Activated CD8-positive, alpha-beta memory T cell treated with anti-CD3 and anti-CD28 coated beads, Interleukin-2, amount 10 ng/mL, durations not matched to agents 7 days and 5 days (primary cell): ENCODE results near the gene STXBP1. TPM values are rescaled to one million over a fixed set of nuclear protein-coding genes. Genes with fewer than 3 reads are reported as not detected.

Experiments used
- ATAC-seq: fragments of 150-1000 bp; cut with Tn5 transposase; one replicate; pipeline ENCODE4 v1.10.0; 2021; ENCODE audit warnings: moderate library complexity
- CTCF ChIA-PET: fragments of 350-600 bp; sonication (Branson Sonifier 250); formaldehyde crosslinking; loops from one replicate; lab custom pipeline; 2021; ENCODE audit warnings: antibody characterized with exemption; lab: Charles Lee
- DNase-seq: peaks from one replicate; pipeline ENCODE4 v3.0.0-alpha.2; 2020
- H3K27ac Mint-ChIP-seq: one replicate; pipeline ENCODE4 v1.8.0; 2021; ENCODE audit warnings: mild to moderate bottlenecking, mixed read lengths
- H3K27me3 Mint-ChIP-seq: one replicate; pipeline ENCODE4 v1.8.0; 2021; ENCODE audit warnings: mixed read lengths
- H3K36me3 Mint-ChIP-seq: one replicate; pipeline ENCODE4 v1.8.0; 2021; ENCODE audit warnings: mild to moderate bottlenecking, mixed read lengths
- H3K4me1 Mint-ChIP-seq: one replicate; pipeline ENCODE4 v1.8.0; 2021; ENCODE audit warnings: mixed read lengths
- H3K4me3 Mint-ChIP-seq: one replicate; pipeline ENCODE4 v1.8.0; 2021; ENCODE audit warnings: mild to moderate bottlenecking, moderate library complexity, mixed read lengths
- H3K9me3 Mint-ChIP-seq: one replicate; pipeline ENCODE4 v1.8.0; 2022; ENCODE audit warnings: low read depth, mixed read lengths
- total RNA-seq, 2 experiments: library from RNA; stranded (reverse); gene quantifications; one replicate each; pipeline ENCODE4 v1.2.3, GENCODE V29; 2021

The STXBP1 gene
- total RNA-seq, 2 experiments from 2014 or later: 22.8 to 26.0 TPM

- Mint-ChIP-seq H3K4me3 (peak overlapping the region; percentile 65), H3K36me3 (peaks cover 2% of the 10 kb centered on the region)
- CTCF ChIA-PET: interaction anchor here (0.7 to 2.4 kb wide), 2 partner anchors 36 to 223 kb away, joined by 3 to 7 read pairs; partner anchors contain the start of gene TOR2A
These were observed 87.1 kb downstream of the STXBP1 start for GRCh38 chr9:127698985-127699670.

DNA sequence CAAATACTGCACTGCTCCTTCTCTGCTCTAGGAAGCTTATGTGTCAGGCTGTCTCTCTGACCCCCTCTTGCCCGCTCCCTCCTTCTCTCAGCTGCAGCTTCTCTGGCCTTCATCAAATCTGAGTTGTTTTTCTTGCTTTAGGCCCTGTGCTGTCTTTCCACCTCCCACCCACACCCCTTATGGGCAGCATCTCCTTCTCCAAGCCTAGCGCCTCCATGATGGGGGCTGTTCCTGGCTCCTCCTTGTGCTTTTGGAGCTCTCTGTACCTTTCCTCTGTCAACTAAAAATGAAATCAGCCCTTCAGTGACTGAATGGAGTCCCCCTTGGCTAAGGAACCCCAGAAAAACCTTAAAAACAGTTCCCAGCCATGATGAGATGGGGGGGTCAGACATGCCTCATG is 88.1 kb downstream of the STXBP1 start:
- H3K4me3 Mint-ChIP-seq: peak overlapping the region; percentile 3
- CTCF ChIA-PET: interaction anchor here (1.1 to 2.4 kb wide), 2 partner anchors 24 to 35 kb away, joined by 3 to 7 read pairs; partner anchors contain the start of gene TOR2A
- peaks cover 21% of the 10 kb centered on the region for H3K4me1 Mint-ChIP-seq
- peaks cover 2% of the 10 kb centered on the region for H3K36me3 Mint-ChIP-seq
- no peak overlapping the region for H3K27ac Mint-ChIP-seq
- H3K9me3 Mint-ChIP-seq: no peaks in the 10 kb centered on the region
- no peaks in the 10 kb centered on the region for H3K27me3 Mint-ChIP-seq
- DNase-seq (no peak), ATAC-seq (no peak)

More at GRCh38 chr9:127698985-127699670, 87.1 kb downstream of the STXBP1 start:
- Mint-ChIP-seq H3K27me3 (no peaks in the 10 kb centered on the region), H3K9me3 (no peaks in the 10 kb centered on the region), H3K27ac (peak overlapping the region; percentile 73), H3K4me1 (peaks cover 21% of the 10 kb centered on the region)
- peak; percentile 94 for DNase-seq
- ATAC-seq: peak; percentile 100

DNA sequence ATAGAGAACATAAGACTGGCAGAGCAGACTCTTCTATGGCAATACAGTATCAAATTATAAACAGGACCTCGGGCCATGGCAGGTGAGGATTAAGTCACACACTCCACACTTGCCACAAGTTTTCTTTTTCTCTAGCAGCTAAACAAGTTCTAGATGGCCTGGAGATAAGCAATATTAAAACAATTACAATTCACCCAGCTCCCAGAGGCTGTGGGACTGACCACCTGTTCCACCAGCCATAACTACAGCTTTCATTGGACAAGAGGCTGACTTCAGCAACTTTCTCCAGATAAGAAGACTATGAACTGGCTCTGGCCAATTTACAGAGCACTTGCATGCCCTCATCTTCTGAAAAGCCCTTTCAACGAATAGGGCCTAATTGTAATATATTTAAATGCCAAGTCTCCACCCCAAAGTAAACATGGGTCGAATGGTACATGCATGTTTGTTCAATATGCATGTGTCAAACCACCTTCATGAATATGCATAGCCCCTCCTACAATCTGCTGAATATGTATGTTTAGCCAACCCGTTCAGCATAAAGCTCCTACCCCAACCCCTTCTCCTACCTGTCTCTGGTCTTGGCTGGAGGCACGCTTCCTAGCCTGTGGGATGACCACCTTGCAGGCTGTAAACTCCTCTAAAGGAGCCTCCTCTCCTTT is 88.6 kb downstream of the STXBP1 start:
- ATAC-seq: no peak
- Mint-ChIP-seq H3K9me3 (no peaks in the 10 kb centered on the region), H3K4me3 (no peak overlapping the region), H3K27me3 (no peaks in the 10 kb centered on the region), H3K27ac (no peak overlapping the region), H3K4me1 (peaks cover 21% of the 10 kb centered on the region), H3K36me3 (peaks cover 2% of the 10 kb centered on the region)
- no peak for DNase-seq
- CTCF ChIA-PET: interaction anchor here (1.1 to 2.4 kb wide), 2 partner anchors 24 to 34 kb away, joined by 3 to 7 read pairs; partner anchors contain the start of gene TOR2A

DNA sequence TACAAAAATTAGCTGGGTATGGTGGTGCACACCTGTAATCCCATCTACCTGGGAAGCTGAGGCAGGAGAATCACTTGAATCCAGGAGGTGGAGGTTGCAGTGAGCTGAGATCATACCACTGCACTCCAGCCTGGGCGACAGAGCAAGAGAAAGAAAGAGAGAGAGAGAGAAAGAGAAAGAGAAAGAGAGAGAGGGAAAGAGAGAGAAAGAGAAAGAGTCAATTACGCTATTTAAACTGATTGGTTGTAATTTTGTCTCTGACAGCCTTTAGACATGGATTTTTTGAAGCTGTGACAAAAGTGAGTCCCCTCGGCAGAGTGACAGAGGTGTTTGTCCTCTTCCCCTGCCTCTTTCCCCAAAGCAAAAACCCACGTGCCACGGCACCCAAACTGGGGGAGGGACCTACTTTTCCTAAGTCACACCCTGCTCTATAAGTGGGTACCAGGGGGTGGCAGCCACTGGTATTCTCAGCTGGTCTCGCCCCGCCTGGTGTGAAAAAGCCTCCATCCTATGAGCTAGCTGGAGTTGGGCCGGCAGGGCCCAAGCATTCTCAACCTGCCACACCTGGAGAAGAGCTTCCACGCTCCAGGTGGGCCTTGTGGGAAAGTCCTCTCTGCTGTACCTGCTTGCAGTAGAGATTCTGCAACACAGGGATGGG is 91.3 kb downstream of the STXBP1 start:
- H3K27me3 Mint-ChIP-seq: no peaks in the 10 kb centered on the region
- no peak for ATAC-seq
- no peak overlapping the region for H3K27ac Mint-ChIP-seq
- no peak overlapping the region for H3K4me3 Mint-ChIP-seq
- H3K4me1 Mint-ChIP-seq: peaks cover 32% of the 10 kb centered on the region
- DNase-seq: no peak
- no peaks in the 10 kb centered on the region for H3K36me3 Mint-ChIP-seq
- H3K9me3 Mint-ChIP-seq: no peaks in the 10 kb centered on the region
- CTCF ChIA-PET: interaction anchor here (1.3 to 1.6 kb wide), 2 partner anchors 12 to 218 kb away, joined by 3 read pairs; partner anchors contain the start of genes PTRH1 and TTC16

GRCh38 chr9:127705577-127706379 is 93.7 kb downstream of the STXBP1 start:
- CTCF ChIA-PET: interaction anchor here (1.1 to 4.6 kb wide), 3 partner anchors 26 to 29 kb away, joined by 3 to 28 read pairs (median 3); partner anchors contain the start of gene TOR2A
- H3K27me3 Mint-ChIP-seq: no peaks in the 10 kb centered on the region
- DNase-seq (no peak), ATAC-seq (no peak)
- H3K27ac Mint-ChIP-seq: peak overlapping the region; percentile 70
- no peaks in the 10 kb centered on the region for H3K36me3 Mint-ChIP-seq
- H3K4me3 Mint-ChIP-seq: no peak overlapping the region
- peaks cover 27% of the 10 kb centered on the region for H3K4me1 Mint-ChIP-seq
- H3K9me3 Mint-ChIP-seq: no peaks in the 10 kb centered on the region

DNA sequence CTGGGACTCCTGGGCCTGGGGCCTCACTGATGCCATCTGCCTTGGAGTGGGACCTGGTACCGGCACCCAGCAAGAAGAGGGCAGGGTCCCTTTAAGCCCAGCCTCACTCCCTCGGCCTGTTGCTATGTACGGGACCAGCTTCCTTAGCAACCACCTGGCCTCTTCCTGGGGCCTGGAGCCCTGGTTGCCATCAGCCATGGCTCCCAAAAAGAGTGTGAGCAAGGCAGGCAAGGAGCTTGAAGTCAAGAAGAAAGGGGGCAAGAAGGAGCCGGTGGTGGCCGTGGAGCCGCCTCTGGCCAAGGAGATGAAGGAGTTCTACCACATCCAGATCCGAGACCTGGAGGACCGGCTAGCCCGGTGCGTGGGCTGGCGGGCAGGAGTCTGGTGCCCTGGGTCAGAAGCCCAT is 94.8 kb downstream of the STXBP1 start, which contains the start of gene CFAP157:
TSS of gene CFAP157 (plus strand) at position 153 of the 406 bp plus-strand sequence. CDS start at position 197, 44 bp downstream.
- Mint-ChIP-seq H3K27ac (peak within 1 kb of the TSS; percentile 70), H3K36me3 (no peaks in the 10 kb centered on the region), H3K4me1 (peaks cover 36% of the 10 kb centered on the region), H3K4me3 (no peak within 1 kb of the TSS), H3K27me3 (no peaks in the 10 kb centered on the region), H3K9me3 (no peaks in the 10 kb centered on the region)
- DNase-seq: no peak
- ATAC-seq: no peak
- CTCF ChIA-PET: interaction anchor here (0.9 to 4.6 kb wide), 3 partner anchors 26 to 214 kb away, joined by 3 to 28 read pairs (median 3); partner anchors contain the start of gene TOR2A

- no peak overlapping the region for H3K27ac Mint-ChIP-seq
- DNase-seq (peak; percentile 77), ATAC-seq (peak; percentile 74)
- CTCF ChIA-PET: interaction anchor here (0.7 to 4.6 kb wide), 2 partner anchors 22 to 27 kb away, joined by 3 to 28 read pairs; partner anchors contain the start of gene TOR2A
- no peaks in the 10 kb centered on the region for H3K9me3 Mint-ChIP-seq
- H3K4me1 Mint-ChIP-seq: peaks cover 36% of the 10 kb centered on the region
- H3K4me3 Mint-ChIP-seq: no peak overlapping the region
- H3K27me3 Mint-ChIP-seq: no peaks in the 10 kb centered on the region
- H3K36me3 Mint-ChIP-seq: no peaks in the 10 kb centered on the region
These were observed 95.7 kb downstream of the STXBP1 start for GRCh38 chr9:127707766-127708165.

GRCh38 chr9:127708952-127709587 is 97.0 kb downstream of the STXBP1 start:
- Mint-ChIP-seq H3K4me1 (peaks cover 30% of the 10 kb centered on the region), H3K4me3 (no peak overlapping the region), H3K9me3 (no peaks in the 10 kb centered on the region), H3K27me3 (no peaks in the 10 kb centered on the region), H3K27ac (no peak overlapping the region), H3K36me3 (no peaks in the 10 kb centered on the region)
- DNase-seq: no peak
- CTCF ChIA-PET: interaction anchor here (1.0 to 4.6 kb wide), 3 partner anchors 25 to 161 kb away, joined by 3 to 28 read pairs (median 9); partner anchors contain the start of gene TOR2A
- ATAC-seq: no peak

DNA sequence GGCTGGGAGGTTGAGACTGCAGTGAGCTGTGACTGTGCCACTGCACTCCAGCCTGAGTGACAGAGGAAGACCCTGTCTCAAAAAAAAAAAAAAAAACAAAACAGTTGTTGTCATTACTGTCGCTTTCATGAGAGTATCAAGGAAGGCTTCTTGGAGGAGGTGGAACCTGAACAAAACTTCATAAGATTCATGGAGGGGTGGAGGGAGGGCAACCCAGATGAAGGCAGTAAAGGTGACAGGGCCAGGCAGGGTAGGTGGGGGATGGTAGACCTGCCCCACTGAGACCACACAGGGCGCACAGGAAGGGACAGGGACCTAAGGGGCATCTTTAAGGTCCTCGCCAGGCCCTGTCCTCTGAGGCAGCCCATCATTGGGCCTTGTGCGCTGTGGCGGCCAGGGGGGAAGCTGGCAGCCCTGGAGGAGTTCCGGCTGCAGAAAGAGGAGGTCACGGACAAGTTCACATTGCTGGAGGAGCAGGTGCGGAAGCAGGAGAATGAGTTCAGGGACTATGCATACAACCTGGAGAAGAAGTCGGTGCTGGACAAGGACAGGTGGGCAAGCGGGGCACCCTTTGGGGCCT is 98.2 kb downstream of the STXBP1 start:
- no peak for DNase-seq
- no peak overlapping the region for H3K4me3 Mint-ChIP-seq
- no peaks in the 10 kb centered on the region for H3K36me3 Mint-ChIP-seq

DNA sequence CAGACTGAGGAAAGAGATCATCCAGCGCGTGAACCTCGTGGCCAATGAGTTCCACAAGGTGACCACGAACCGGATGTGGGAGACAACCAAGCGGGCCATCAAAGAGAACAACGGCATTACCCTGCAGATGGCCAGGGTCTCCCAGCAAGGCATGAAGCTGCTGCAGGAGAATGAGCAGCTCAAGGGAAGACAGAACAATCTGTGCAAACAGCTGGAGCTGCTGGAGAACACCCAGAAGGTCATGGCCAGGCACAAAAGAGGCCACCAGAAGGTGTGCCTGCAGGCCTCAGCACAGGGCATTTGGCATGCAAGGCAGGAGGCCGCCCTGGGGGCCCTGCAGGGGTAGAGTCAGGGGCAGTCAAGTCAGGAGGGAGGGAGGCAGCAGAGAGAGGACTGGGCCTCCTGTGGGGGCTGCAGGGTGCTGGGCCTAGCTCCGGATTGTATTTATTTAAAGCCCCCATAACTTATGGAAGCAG is 99.2 kb downstream of the STXBP1 start:
- Mint-ChIP-seq H3K9me3 (no peaks in the 10 kb centered on the region), H3K27me3 (no peaks in the 10 kb centered on the region), H3K4me3 (no peak overlapping the region), H3K4me1 (peaks cover 39% of the 10 kb centered on the region), H3K27ac (peak overlapping the region; percentile 66), H3K36me3 (no peaks in the 10 kb centered on the region)
- DNase-seq: peak; percentile 67
- no peak for ATAC-seq
- CTCF ChIA-PET: interaction anchor here (0.7 to 2.6 kb wide), 4 partner anchors 23 to 98 kb away, joined by 3 to 17 read pairs (median 4); partner anchors contain the start of gene TOR2A

More for the DNA sequence above, 98.2 kb downstream of the STXBP1 start:
- no peak for ATAC-seq
- H3K4me1 Mint-ChIP-seq: peaks cover 33% of the 10 kb centered on the region
- no peaks in the 10 kb centered on the region for H3K27me3 Mint-ChIP-seq
- CTCF ChIA-PET: interaction anchor here (1.7 to 2.6 kb wide), 2 partner anchors 24 to 159 kb away, joined by 9 to 17 read pairs; partner anchors contain the start of gene TOR2A
- no peak overlapping the region for H3K27ac Mint-ChIP-seq
- no peaks in the 10 kb centered on the region for H3K9me3 Mint-ChIP-seq

- no peaks in the 10 kb centered on the region for H3K36me3 Mint-ChIP-seq
- CTCF ChIA-PET: interaction anchor here (0.7 to 2.6 kb wide), 4 partner anchors 23 to 99 kb away, joined by 3 to 17 read pairs (median 4); partner anchors contain the start of gene TOR2A
- no peak overlapping the region for H3K27ac Mint-ChIP-seq
- DNase-seq (no peak), ATAC-seq (no peak)
- no peaks in the 10 kb centered on the region for H3K9me3 Mint-ChIP-seq
- no peaks in the 10 kb centered on the region for H3K27me3 Mint-ChIP-seq
- H3K4me3 Mint-ChIP-seq: no peak overlapping the region
- H3K4me1 Mint-ChIP-seq: peaks cover 39% of the 10 kb centered on the region
These were observed 99.8 kb downstream of the STXBP1 start for GRCh38 chr9:127711831-127712274.
